Peyer's patch (tissue), 4 donors: ENCODE measurements around the gene DSCAML1.

Source experiments
- POLR2A ChIP-seq, 2 donors: fragments of 450-650 bp; IDR thresholded peaks; one replicate each; pipeline ENCODE4 v1.5.1; 2017; ENCODE audit warnings: antibody characterized with exemption in 2 of 2, mild to moderate bottlenecking in 2 of 2, moderate library complexity in 2 of 2
- TF ChIP-seq, protein P1 (sequence below), 6 experiments: fragments of 450-650 bp in 4 of 6; fragments of 200-600 bp in 2 of 6; sonication (generic) in 1 of 6; IDR thresholded peaks; one replicate each; pipeline ENCODE4 v1.5.1; 2017 to 2019; ENCODE audit warnings: antibody characterized with exemption in 6 of 6, mild to moderate bottlenecking in 3 of 6, moderate library complexity in 1 of 6

DNA sequence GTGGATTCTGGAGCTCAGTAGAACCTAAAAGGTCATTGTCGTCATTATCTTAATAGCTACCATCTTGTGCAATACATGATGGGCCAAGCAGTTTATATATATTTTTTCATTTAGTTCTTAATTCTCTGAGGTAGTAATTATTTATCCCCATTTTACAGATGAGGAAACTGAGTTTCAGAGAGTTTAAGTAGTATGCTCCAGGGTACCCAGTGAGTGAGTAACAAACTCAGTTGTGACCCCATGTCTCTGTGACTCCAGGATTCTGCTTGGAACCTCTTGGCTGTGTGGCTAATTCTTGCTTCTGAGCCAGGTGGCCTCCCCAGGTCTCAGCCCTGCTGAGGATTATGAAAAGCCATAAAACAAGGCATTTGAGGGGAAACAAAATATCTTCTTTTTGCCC, 386.8 kb downstream of the DSCAML1 start:
- TF ChIP-seq, protein P1, sequence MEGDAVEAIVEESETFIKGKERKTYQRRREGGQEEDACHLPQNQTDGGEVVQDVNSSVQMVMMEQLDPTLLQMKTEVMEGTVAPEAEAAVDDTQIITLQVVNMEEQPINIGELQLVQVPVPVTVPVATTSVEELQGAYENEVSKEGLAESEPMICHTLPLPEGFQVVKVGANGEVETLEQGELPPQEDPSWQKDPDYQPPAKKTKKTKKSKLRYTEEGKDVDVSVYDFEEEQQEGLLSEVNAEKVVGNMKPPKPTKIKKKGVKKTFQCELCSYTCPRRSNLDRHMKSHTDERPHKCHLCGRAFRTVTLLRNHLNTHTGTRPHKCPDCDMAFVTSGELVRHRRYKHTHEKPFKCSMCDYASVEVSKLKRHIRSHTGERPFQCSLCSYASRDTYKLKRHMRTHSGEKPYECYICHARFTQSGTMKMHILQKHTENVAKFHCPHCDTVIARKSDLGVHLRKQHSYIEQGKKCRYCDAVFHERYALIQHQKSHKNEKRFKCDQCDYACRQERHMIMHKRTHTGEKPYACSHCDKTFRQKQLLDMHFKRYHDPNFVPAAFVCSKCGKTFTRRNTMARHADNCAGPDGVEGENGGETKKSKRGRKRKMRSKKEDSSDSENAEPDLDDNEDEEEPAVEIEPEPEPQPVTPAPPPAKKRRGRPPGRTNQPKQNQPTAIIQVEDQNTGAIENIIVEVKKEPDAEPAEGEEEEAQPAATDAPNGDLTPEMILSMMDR (IDR thresholded peaks at IDR 0.05) = no peak
- no peak for TF ChIP-seq POLR2A (IDR thresholded peaks at IDR 0.05)
